GM21529 (cell line): ENCODE data around the gene CYB5R3.
A peak's percentile ranks its signal among the peaks of the same experiment; 100 is the strongest.
"Not testable (repeated sequence)": the region's sequence is repeated elsewhere in the genome, so short reads cannot be mapped to it uniquely, and the experiment has no call there.

Source experiments
- ATAC-seq: cut with Tn5 transposase; IDR thresholded peaks from one replicate; pipeline ENCODE4 v1.9.1; 2021; ENCODE audit not compliant: unreplicated experiment

Gene CYB5R3

GRCh38 chr22:42608136-42608822 is 40.9 kb downstream of the CYB5R3 start:
- no peak for ATAC-seq

GRCh38 chr22:42607641-42608040 is 41.6 kb downstream of the CYB5R3 start:
- ATAC-seq, result not testable (repeated sequence)

- ATAC-seq, result no peak
Observed at GRCh38 chr22:42604403-42604802, 44.8 kb downstream of the CYB5R3 start.

- no peak for ATAC-seq
Observed at GRCh38 chr22:42603427-42603826, 45.8 kb downstream of the CYB5R3 start.

- no peak for ATAC-seq
Observed at GRCh38 chr22:42602470-42602869, 46.7 kb downstream of the CYB5R3 start.

- no peak for ATAC-seq
Observed at GRCh38 chr22:42601879-42602465, 47.2 kb downstream of the CYB5R3 start.

- ATAC-seq, result no peak
Observed at GRCh38 chr22:42596863-42597530, 52.2 kb downstream of the CYB5R3 start.

GRCh38 chr22:42596336-42596735 is 52.9 kb downstream of the CYB5R3 start:
- no peak for ATAC-seq

- ATAC-seq, result no peak
Observed at GRCh38 chr22:42595434-42595833, 53.8 kb downstream of the CYB5R3 start.

- no peak for ATAC-seq
Observed at GRCh38 chr22:42591987-42592386, 57.2 kb downstream of the CYB5R3 start.

GRCh38 chr22:42587588-42588175 is 61.5 kb downstream of the CYB5R3 start:
- ATAC-seq, result no peak

GRCh38 chr22:42586381-42586780 is 62.8 kb downstream of the CYB5R3 start:
- no peak for ATAC-seq

GRCh38 chr22:42585096-42585495 is 64.1 kb downstream of the CYB5R3 start:
- ATAC-seq, result no peak

- no peak for ATAC-seq
Observed at GRCh38 chr22:42584364-42584940, 64.7 kb downstream of the CYB5R3 start.

- no peak for ATAC-seq
Observed at GRCh38 chr22:42582987-42583386, 66.2 kb downstream of the CYB5R3 start.

- peak; percentile 63 for ATAC-seq
Observed at GRCh38 chr22:42581762-42582716, 67.2 kb downstream of the CYB5R3 start.

- not testable (repeated sequence) for ATAC-seq
Observed at GRCh38 chr22:42581194-42581761, 67.9 kb downstream of the CYB5R3 start.

- ATAC-seq, result not testable (repeated sequence)
Observed at GRCh38 chr22:42580040-42580439, 69.2 kb downstream of the CYB5R3 start.

- no peak for ATAC-seq
Observed at GRCh38 chr22:42577623-42578240, 71.5 kb downstream of the CYB5R3 start.

GRCh38 chr22:42577141-42577540 is 72.1 kb downstream of the CYB5R3 start:
- ATAC-seq, result not testable (repeated sequence)
